T-helper 1 cell treated with Interleukin-12 subunit alpha and Interleukin-12 subunit beta and Interleukin-4 antibody, amounts not matched to agents 30 ng/mL and 1 ng/mL, for 36 hours (primary cell): Measurements from ENCODE around the gene TNRC6A. TPM values are rescaled to one million over a fixed set of nuclear protein-coding genes. Genes with fewer than 3 reads are reported as not detected.
"Not testable (repeated sequence)": the region's sequence is repeated elsewhere in the genome, so short reads cannot be mapped to it uniquely, and the experiment has no call there.

Experiments
- intact Hi-C: fragments of 100-400 bp; cut with micrococcal nuclease; formaldehyde crosslinking; loops from one replicate; pipeline ENCODE4 v1.15.1; 2024
- total RNA-seq: library from RNA; stranded (reverse); gene quantifications from 2 replicates; pipeline ENCODE4 v1.2.3, GENCODE V29; 2022

Gene TNRC6A
- total RNA-seq, 1 donor from 2014 or later: 51.1 TPM

DNA sequence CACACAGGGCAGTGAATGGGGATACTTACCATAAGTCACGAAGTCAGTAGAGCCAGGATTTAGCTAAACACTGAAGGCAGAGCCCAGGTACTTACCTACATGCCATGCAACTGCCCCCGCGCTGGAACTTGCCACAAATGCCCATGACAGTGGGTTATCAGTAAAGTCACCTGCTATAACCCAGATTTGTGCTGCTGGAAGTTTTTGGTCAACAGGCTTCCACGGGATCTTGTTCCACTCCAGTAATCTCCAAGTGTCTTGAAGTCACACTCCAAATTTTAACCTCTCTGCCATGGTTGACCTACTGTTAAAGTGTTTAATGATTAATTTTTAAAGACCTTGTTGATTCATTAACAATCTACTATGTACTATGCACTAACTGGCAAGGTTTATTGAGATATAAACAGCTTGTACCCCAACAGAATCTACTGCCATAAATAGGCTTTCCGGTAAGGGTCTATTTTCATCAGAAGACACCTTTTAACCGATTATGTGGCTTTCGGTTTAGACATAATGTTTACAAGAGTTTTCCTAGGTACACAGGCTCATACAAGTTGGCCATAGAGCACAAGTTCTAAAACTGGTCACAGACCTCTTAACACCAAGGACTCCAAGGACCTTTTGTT is 110.0 kb downstream of the TNRC6A start:
- intact Hi-C loops: no loop called here

DNA sequence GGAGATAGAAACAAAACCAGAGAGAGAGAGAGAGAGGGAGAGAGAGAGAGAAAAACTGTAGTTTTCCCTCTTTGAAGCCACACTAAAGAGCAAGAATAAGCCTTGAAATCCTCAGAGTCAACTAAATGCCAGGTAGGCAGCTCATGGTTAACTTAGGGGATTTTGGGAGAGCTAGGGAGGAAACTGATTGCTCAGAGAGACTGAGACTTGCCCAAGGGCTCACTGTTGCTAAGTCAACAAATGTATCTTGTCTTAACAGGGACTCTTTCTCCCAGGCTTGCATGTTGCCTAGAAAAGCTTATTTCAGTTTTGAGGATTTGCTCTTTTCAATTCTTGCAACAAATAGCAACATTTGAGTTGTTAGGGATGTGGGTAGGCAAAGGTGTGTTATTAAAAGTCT is 111.8 kb downstream of the TNRC6A start:
- intact Hi-C loops: no loop called here

DNA sequence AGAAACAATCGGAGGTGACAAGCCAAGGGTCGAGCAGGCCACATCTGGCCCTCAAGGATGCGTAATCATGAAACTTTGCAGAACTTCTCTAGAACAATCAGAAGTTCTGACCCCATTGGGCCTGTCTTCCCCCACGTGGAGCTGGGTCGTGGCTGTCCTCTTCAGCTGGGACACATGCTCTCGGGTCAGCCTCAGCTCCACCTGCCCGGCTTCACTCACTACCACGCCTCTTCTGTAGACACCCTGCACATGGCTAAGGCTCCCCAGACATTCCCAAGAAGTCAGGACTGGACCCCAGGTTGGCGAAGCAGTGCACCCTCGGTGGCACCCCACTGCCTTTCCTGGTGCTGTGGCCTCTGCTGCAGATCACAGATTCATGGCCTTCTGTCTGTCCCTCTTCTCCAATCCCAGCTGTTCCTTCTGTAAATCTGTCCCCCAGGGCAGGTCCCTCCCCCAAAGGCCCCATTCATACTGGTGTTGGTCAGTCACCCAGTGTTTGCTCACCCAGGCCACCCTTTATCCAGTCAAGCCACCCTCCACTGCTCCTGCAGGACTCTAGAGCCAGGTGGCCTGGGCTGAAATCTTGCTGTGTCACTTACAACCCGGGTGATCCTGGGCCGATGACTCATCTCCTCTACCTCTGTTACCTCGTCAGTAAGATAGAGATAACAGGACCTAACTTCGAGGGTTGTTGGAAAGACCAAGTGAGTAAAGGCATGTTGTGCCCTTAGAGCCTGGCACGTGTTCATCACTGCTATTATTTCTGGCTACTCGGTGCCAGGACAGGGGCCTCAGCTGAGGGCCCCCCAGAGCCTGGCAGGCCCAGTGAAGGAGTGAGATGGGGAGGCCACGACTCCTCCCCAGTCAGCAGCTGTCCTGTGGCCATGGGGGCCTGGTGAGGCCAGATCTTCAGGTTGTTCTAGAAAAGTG is 114.9 kb downstream of the TNRC6A start:
- intact Hi-C loops: no loop called here

DNA sequence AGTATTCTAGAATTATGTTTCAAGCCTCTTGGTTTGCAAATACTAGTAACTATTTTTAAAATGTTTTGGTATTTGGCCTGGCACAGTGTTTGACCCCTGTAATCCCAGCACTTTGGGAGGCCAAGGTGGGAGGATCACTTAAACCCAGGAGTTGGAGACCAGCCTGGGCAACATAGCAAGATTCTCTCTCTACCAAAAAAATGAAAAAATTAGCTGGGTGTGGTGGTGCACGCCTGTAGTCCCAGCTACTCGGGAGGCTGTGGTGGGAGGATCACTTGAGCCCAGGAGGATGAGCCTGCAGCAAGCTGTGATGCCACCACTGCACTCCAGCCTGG is 115.5 kb downstream of the TNRC6A start:
- intact Hi-C loops: not testable (repeated sequence)

DNA sequence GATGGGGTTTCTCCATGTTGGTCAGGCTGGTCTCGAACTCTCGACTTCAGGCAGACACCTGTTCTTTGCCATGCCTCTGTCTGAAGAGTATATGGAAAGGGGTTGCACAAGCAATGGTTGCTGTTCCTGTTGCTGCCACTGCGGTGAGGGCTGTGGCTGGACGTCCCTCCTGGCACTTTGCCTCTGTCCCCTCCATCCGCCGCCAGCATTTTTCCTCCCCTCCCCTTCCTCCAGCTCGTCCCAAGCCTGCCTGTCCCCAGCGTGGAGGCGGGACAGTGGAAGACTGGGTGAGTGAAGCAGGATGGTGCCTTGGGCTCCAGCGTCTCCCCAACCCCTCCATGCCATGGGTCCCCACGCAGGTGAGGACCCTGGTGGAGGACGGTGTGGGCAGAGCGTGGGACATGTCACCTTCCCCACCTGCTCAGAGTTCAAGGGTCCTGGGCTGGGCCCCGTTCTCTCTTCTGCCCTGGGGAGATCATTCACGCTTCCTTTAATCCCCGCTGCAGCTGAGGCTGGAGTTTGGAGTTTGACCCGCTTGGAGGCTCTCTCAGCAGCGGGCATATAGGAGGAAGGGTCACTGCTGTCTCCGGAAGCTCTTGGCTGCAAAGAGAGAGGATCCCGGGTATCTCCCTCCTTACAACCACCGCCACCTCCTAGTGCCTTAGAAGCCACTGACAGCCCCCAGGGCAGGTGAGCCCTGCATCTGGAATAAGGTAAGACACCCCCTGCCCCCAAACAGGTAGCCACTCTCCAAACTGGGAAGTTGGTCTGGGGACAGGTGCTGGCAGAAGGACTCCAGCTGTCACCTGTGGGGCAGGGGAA is 116.5 kb downstream of the TNRC6A start, which contains the start of gene SLC5A11:
SLC5A11 (plus strand) TSS at position 238 of the 822 bp plus-strand sequence. CDS start 12,681 bp downstream, outside the sequence.
- intact Hi-C loops: no loop called here

DNA sequence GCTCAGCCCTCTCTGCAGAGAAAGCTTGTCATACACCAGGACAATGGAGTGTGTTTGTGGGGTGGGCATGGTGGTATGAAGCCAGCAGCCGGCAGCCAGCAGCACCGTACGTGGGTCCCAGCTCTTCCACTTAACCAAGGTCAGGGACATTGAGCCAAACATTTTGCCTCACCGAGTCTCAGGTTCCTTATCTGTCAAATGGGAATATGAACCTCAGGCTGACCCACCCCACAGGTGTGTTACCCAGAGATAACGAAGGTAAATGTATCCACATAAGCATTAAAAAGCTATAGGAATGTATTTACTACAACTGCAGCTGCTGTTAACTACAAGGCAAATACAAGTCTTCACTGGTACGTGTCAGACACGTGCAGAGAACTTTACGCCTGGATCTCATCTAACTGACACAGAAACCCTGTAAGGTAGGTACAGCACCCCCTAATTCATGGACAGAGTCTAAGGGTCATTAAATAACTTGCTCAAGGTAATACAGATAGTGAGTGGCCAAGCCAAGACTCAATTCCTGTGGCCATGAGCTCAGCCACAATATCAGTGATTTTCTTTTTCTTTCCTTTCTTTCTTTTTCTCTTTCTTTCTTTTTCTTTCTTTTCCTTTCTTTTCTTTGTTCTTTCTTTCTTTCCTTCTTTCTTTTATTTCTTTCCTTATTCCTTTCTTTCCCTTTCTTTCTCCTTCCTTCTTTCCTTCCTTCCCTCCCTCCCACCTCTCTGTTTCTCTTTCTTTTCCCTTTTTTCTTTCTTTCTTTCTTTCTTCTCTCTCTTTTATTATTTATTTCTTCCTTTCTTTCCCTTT is 117.3 kb downstream of the TNRC6A start:
- intact Hi-C loops: no loop called here

DNA sequence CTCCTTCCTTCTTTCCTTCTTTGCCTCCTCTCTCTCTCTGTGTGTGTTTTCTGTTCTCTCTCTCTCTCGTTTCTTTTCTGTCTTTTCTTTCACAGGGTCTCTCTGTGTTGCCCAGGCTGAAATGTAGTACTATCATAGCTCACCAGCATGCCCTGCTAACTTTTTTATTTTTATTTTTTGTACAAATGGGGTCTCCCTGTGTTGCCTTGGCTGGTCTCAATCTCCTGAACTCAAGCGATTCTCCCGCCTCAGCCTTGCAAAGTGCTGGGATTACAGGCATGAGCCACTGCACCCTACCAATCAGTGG is 117.9 kb downstream of the TNRC6A start:
- intact Hi-C loops: no loop called here

DNA sequence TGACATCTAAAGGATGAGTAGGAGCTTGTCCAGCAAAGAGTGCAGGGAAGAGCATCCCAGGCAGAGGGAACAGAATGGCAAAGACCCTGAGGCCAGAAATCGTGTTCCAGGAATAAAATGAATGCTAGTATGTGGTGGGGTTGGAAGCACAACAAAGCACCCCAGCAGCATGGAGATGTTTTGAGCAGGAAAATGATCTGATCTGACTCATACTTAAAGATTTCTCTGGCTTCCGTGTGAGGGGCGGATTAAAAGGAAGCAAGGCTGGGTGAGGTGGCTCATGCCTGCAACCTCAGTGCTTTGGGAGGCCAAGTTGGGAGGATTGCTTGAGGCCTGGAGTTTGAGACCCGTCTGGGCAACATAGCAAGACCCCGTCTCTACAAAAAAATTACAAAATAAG is 118.6 kb downstream of the TNRC6A start:
- intact Hi-C loops: no loop called here

DNA sequence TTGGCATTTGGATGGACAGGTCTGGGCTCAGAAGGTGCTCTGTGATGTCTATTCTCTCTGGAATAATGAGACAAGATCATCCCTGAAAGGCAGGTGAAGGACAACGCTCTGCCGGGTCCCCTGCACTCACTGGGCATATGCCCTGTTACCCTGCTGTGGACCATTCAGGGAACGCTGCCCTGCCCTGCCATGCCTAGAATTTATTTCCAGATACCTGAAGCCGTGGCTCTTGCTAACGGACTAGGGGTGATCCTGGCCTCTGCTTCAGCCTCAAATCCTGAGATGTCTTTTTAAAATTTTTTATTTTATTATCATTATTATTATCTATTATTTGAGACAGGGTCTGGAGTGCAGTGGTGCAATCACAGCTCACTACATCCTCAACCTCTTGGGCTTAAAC is 120.2 kb downstream of the TNRC6A start:
- intact Hi-C loops: no loop called here

DNA sequence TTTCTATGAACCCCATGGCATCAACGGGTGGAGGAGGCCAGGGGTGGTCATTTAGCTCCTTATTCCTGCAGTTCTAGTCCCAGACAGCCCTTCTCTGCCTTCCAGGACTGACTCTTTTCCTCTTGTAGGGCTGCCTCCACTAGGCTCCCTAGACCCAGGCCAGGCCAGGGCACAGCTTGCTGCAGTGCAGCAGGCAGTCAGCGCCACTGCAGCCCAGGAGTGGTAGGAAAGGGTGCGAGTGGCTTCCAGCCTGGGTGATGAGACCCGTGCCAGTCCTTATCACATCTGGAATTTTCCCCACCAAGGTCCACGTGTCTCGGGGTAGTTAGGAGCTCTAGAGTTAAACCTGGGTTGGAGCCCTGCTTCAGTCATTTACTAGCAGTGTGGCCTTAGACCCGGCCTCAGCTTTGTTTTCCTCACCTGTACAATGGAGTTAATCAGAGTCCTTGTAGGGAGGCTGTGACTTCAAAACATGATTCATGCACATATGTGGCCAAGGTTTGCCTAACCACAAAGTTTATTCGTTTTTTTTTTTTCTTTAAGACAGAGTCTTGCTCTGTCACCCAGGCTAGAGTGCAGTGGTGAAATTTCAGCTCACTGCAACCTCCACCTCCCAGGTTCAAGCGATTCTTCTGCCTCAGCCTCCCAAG is 121.0 kb downstream of the TNRC6A start:
- intact Hi-C loops: no loop called here

DNA sequence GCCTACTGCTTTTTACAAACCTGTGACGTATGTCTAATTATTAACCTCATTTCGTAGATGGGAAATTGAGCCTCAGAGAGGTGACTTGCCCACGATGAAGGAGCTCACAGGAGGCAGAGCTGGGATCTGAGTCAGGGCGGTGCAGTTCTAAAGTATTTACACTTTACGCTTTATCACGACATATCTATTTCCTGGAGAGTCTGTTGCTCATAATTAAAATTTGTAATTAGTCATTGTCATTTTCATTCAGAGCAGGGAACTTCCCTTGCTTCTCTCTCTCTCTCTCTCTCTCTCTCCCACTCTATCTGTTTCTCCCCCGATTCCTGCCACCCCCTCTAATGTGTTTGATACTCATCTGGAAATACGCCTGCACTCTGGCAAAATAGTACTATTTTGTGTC is 122.2 kb downstream of the TNRC6A start:
- intact Hi-C loops: no loop called here

DNA sequence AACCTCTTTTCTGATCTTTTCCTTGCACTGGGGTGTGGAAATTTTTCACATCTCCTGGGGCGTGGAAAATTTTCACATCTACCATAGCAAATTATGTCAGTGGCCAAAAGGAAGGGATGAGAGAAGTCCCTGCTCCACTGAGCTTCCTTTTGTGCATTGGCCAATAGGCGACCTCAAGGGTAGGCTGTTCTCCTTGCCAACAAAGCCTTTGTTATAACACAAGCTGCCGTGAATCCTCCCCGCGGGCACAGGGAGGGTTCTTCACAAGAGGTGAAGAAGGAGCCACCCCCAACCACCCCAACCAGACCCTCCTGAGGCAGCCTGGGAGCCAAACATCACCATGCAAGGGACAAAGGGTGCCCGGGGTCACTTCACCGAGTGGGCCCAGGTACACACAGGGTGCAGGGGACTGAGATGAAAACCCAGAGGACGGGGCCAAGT is 122.8 kb downstream of the TNRC6A start:
- intact Hi-C loops: no loop called here

DNA sequence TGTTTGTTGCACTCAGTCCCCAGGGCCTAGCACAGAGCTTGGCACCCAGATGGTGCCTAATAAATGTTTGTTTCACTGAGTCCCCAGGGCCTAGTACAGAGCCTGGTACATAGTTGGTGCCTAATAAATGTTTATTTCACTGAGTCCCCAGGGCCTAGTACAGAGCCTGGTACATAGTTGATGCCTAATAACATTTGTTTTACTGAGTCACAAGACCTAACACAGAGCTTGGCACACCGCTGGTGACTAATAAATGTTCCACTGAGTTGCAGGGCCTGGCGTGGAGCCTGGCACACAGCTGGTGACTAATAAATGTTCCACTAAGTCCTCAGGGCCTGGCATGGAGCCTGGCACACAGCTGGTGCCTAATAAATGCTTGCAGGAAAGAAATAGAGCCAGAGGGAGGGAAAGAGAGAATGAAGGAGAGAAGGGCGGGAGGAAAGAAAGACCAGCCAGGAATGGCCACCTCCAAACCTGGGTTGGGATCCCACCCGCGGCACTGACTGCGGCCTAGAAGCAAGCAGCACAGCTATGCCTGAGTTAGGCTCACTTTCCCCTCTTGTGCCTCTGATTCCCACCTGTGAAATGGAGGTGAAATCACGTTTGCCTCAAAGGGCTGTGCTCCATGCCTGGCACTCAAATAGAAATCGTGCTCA is 123.8 kb downstream of the TNRC6A start:
- intact Hi-C loops: no loop called here

DNA sequence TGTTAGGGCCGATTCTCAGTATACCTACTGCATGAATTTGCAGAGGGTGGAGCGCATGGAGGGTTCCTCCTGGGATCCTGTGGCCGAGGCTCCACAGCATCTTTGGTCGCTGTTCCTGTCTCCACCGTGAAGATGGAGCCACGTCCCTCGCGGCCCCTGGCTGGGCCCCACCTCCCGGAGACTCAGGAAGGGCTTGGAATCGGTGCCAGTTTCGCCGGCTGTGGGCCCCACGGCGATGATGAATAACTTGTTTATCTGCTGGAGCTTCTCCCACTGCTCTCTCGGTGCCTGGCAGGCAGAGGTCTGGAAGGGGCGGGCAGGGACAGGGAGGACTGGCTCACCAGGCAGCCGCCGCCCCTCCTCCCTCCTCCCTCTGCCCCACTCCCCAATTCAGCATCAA is 124.4 kb downstream of the TNRC6A start:
- intact Hi-C loops: no loop called here

DNA sequence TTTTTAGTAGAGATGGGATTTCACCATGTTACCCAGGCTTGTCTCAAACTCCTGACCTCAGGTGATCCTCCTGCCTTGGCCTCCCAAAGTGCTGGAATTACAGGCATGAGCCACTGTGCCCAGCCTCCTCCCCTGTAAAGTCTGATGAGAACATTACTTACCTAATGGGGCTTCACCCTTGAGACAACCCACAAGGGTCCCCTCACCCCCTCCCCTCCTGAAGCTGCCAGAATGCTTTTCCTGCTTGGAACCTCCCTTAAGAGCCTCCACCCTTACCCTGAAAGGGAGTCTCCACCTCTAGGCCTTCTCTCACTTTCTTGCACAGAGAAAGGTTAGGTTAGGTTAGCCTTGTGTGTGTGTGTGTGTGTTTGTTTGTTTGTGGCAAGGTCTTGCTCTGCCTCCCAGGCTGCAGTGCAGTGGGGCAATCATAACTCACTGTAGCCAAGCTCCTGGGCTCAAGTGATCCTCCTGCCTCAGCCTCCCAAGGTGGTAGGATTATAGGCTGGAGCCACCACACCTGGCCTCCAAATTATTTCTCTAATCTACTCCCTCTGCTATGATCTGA is 125.2 kb downstream of the TNRC6A start:
- intact Hi-C loops: no loop called here

DNA sequence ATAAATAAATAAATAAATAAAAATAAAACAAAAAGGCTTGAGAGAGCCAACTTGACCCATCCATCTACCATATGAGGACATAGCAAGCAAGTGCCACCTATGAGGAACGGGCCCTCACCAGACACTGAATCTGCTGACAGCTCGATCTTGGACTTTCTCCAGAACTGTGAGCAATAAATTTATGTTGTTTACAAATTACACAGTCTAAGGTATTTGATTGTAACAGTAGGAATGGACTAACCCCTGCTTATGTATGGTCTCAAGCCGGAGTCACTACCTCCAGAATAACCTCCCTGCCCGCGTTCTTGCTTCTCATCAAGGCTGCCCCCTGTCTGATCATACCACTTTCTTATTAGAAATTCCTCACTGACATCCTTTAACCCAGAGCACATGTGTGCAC is 126.2 kb downstream of the TNRC6A start:
- intact Hi-C loops: no loop called here

DNA sequence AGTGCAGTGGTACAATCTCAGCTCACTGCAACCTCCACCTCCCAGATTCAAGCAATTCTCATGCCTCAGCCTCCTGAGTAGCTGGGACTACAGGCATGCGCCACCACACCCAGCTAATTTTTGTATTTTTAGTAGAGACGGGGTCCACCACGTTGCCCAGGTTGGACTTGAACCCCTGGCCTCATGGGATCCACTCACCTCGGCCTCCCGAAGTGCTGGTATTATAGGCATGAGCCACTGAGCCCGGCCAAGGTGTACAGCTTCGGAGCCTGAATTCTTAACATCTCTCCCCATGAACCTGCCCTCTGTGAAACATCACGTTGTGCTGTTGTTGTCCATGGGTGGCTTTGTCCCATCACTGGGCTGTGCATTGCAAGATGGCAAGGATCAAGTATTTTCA is 127.4 kb downstream of the TNRC6A start:
- intact Hi-C loops: not testable (repeated sequence)

DNA sequence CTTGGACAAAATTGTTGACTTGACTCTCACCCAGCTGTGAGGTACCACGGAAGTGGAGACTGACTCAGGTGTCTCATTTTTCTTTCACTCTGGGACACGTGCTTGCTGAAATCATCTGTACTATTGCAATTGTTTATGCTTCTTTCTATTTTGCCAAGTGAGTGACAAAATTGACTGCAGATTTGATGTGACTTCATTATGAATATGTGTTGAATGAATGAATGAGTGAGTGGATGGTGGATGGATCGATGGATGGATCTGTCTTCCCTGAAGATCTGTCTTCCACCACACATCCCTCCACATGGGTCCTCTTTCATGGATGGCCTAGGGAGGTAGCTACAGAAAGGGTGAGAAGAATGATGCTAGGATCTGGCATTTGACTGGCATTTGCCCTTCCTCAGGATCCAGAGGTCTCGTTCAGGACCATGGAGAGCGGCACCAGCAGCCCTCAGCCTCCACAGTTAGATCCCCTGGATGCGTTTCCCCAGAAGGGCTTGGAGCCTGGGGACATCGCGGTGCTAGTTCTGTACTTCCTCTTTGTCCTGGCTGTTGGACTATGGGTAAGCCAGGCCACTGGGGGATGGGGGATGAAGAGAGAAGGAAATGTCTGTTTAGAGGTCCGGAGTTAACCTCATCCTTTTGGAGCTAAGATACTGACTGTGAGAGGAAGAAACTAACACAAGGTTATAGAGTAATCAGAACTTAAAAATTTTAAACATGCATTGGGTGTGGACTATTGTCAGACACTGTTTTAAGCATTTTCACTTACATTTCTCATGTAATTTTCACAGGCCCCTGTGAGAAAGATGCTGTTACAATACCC is 129.0 kb downstream of the TNRC6A start:
- intact Hi-C loops: no loop called here

DNA sequence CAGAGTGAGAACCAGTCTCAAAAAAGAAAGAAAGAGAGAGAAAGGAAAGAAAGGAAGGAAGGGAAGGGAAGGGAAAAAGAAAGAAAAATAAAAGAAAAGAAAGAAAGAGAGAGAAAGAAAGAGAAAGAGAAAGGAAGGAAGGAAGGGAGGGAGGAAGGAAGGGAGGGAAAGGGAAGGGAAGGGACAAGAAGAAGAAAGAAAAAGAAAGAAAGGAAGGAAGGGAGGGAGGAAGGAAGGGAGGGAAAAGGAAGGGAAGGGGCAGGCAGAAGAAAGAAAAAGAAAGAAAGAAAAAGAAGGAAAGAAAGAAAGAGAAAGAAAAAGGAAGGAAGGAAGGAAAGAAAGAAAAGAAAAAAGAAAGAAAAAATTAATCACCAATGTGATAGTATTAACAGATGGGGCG is 132.0 kb downstream of the TNRC6A start:
- intact Hi-C loops: no loop called here
